Measurements from ENCODE around the gene ARMC10.
"Not testable (repeated sequence)": the region's sequence is repeated elsewhere in the genome, so short reads cannot be mapped to it uniquely, and the experiment has no call there.

The ARMC10 gene

DNA sequence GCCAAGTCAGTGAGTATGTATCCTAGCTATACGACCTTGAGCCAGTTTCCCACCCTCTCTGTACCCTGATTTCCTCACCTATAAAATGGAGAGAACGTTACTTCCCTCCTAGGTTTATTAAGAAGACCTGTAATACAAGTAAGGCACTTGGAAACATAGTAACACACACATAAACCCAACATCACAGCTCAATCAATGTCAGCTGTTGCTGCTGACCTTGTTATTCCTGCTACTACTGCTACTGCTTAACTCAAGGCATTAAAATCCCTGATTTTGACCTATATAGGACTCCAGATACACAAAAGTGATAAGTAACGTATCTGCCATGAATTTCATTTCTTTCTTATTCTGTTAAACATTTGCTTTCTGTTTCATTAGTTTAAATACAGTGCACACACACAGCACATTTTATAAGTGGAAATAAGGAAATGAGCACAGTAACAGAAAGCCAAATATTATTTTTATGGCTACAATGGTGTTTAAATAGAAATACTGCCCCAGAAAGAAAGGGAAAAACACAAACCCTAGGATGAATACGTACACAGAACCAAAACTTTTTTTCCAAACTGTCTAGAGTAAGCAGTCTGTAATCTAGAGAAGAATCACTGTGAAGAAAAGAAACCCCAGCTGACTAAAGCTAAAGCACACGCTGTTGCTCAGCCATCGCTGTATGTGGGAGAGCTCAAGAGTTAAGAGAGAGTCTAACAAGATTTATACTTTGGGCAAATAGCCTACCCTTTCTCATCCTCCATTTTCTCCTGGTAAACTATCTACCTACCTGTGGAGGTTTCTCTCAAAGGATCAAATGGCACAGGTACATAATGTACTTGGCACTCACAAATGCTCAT is 55.0 kb downstream of the ARMC10 start:
- DNase-seq = no peak

DNA sequence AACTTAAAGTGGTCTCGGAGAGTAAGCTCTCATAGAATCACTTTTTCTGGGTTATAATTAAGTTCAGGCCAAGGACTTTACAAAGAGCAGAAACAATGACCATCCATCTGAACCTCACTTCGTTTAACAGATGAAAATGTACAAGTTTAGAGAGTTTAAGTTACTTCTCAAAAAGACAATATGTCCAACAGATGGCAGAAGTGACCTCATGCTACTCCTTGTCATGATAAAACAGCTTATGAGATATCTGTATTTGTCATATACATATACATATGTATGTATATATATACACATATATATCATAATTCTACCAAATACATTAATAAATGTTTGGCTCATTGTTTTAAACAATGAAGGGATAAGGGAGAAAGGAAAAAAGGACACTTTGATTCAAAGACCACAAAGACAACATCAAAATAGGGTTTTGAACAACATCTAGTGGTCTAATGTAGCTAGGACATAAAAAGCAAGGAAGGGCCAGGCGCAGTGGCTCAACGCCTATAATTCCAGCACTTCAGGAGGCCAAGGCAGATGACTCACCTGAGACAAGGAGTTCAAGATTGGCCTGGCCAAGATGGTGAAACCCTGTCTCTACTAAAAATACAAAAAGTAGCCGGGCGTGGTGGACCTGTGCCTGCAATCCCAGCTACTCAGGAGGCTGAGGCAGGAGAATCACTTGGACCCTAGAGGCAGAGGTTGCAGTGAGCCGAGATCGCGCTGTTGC is 56.1 kb downstream of the ARMC10 start:
- DNase-seq = no peak

DNA sequence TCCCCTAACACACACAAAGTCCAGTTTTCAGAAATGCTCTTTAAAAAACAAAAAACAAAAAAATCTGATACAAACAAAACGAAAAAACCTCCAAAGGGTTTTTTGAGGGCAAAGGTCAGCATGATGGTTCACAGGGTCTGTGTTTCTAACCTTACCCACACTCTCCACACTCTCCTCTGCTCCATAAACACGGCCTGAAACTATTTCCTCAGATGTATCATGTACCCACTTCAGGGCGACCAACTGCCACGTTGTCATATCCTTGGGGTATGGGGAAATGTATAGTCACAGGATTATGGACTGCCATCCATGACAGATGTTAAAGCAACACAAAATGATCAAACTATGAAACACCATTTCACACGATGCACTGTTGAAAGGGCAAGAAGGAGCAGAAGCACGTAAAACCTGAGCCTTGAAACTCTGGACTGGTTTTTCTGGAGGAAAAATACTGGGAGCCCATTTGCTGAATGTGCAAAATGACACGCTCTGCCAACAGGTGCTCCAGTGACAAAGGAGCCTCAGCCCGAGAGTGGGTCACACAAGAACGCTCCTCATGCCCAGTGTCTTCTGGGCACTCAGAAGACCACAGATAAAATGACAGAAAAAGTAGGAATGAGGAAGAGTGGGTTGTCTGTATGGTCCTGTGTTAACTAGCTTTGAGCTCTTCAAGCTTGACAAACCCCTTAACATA is 58.2 kb downstream of the ARMC10 start:
- DNase-seq = no peak

DNA sequence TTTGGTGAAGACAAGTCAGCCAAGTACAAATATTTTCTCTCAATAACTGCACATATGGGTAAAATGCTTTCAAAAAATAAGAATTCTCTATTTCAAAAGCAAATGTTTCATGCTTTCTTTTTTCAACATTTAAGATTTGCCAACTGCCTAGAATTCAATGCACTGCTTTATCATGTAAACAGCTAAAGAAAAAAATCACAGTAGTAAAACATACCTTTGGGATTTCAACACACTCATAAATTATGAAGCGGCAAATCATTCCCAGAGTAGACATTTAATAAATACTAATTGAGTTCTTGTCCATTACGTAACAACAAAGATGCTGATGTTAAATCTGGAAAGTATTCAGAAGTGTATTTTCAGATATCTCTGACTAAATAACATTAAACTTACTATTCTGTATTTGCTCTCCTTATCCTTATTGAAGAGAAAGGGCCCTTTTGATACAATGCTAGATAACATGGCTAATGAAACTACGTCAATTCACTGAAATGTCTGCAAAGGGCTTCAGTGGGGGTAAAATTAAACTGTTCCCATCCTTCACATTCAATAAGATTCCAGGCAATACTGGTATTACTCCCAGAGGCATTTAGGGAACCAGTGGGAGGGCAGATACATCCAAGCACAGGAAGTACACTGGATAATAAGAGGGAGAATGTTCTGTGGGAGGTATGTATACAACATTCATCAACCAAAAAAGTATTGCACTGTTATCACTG is 60.1 kb downstream of the ARMC10 start:
- no peak for DNase-seq

DNA sequence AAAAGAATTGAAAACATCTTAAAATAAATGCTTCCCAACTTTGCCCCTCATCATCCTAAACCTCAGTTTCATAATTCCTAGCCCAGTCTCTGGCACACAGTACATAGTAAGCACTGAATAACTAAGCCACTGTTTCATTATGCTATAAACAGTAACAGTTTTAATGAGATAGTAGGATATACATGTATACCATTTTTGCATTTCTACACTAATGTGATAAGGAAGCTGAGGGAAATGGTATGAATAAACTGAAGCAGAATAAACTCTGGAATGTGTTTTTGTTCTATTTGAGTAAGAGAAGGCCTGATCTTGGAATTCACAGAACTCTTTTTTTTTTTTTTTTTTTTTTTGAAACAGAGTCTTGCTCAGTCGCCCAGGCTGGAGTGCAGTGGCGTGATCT is 65.1 kb downstream of the ARMC10 start:
- DNase-seq = no peak

DNA sequence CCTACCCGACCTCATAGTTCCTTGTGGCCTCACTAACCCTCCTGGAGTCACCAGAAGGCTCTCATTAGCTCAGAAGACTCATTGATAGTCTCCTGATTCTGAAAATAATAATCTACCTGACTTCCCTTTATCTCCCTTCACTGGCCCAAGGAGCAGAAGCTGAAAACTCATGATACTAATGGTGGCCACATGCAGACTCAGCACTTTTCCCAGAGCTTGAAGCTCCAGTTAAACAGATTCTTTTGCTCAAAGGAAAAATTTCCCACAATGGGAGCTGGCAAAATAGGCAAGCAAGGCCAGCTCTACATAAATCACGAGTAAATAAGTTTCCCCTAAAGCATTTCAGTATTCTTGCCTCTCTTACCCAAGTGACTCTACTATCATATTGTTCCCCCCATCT is 65.7 kb downstream of the ARMC10 start:
- DNase-seq = no peak

DNA sequence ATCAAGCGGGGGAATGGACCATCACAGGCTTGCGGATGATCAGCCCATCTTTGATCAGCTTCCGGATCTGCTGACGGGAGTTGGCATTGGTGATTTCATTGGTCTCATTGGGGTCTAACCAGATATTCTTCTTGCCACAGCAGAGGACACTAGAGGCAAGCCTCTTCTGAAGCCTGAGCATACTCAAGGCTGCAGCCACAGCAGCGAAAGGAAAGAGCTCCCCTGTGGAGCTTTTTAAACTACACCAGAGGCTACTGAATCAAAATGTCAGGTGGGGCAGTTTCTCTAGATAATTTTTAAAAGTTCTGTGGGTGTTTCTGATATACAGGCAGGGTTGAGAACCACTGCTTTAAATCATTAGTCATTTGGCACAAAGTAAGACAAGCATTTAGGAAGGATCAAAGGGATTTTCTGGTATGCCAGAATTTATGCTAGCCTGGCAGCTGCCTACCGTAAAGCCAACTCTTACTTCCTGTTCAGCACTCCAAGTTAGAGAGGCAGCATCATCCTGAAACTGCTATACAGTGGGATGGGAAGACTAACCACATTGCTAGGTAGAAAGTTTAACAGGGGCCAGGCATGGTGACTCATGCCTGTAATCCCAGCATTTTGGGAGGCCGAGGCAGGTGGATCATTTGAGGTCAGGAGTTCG is 66.9 kb downstream of the ARMC10 start:
- no peak for DNase-seq

DNA sequence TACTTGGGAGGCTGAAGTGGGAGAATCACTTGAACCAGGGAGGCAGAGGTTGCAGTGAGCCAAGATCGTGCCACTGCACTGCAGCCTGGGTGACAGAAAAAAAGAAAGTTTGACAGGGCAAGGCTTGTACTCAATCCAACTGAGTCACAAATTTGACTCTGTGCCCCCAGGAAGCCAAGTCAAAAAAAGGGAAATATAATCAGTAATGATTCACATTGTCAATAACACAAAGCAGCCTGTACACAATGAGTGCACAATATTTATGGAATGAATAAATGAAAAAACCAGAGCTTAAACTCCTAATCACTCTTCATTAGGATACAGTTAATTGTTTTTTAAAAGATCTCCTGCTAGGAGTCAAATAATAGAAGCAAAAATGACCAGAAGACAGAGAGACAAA is 67.6 kb downstream of the ARMC10 start:
- no peak for DNase-seq

DNA sequence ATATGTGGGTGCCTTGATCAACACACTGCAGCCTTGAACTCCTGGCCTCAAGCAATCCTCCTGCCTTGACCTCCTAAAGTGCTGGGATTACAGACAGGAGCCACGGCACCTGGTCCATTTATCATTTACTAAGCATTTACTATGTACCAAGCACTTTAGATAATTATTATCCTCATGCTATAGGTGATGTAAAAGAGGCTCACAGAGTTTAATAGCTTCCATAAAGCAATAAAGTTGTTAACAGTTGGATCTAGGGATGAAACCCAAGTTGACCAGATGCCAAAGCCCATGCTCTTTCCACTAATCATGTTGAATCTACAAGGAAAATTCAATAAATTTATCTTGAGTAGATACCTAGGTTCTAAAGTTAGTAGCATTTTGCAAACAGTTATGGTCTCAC is 68.9 kb downstream of the ARMC10 start:
- DNase-seq = no peak

DNA sequence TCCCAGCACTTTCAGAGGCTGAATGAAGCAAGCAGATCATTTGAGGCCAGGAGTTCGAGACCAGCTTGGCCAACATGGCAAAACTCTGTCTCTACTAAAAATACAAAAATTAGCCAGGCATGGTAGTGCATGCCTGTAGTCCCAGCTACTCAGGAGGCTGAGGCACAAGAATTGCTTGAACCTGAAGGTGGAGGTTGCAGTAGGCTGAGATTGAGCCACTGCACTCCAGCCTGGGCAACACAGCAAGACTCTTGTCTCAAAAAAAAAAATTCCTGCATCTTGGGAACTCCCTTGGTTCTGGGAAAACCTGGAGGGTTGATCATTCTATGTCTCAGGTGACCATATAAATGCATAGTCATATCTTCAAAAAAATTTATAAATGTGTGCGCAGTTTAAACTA is 69.8 kb downstream of the ARMC10 start:
- not testable (repeated sequence) for DNase-seq

DNA sequence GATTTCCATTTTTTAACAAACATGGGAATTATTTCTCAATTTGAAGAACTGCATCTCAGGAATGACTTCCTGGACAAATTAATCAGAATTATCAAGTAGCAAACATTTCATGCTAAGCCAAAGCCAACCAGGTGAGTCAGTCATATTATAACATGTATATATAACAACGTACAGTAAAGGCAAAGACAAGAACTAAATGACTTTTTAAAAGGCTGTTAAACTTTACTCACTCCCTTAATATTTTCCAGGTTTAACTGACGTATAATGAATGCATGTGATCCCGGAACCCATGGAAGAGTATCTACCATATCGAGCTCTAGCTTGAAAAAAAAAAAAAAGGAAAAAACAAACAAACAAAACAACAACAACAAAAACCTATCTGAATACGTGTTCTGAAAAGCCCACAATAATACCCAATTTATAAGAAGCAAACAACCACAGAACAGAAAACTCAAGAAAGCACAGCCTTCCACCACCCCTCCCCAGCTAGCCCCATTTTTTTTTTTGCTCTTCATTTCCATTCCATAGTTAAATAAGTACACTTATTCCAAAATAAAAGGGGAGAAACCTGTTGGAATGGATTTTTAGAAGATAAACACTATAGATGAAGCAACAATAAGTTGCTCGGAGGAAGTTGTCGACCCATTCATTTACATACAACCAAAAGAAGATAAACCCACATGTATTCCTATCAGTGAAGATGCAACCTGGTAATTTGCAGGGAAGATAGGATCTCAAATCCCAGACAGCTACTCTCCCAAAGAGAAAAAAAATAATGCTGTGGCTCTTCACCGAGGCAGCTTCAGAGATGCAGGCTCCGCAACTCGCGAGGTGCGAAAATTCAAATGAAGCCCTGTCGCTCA is 73.4 kb downstream of the ARMC10 start:
- no peak for DNase-seq
